Heart right ventricle (tissue), 16 donors: ENCODE results near the gene REPS1. TPM values are rescaled to one million over a fixed set of nuclear protein-coding genes. Genes with fewer than 3 reads are reported as not detected.
A peak's percentile ranks its signal among the peaks of the same experiment; 100 is the strongest.

Source experiments
- ATAC-seq, 8 donors: fragments of 200-7000 bp; cut with Tn5 transposase; one replicate each; pipeline ENCODE4 v1.9.1; 2020; ENCODE audit warnings: mild to moderate bottlenecking in 8 of 8, moderate library complexity in 8 of 8, moderate number of reproducible peaks in 1 of 8
- DNase-seq, 2 donors: peaks; one replicate each; pipeline ENCODE4 v3.0.0-alpha.2; 2020
- H3K27ac ChIP-seq, 10 donors: fragments of 200-600 bp; sonication (generic) in 2 of 10; one replicate each; pipeline versions ENCODE4 v1.5.0 to v1.8.0; 2020 to 2022; ENCODE audit warnings: mild to moderate bottlenecking in 3 of 10
- H3K27me3 ChIP-seq, 7 donors: fragments of 200-600 bp; one replicate each; pipeline ENCODE4 v1.8.0; 2021 to 2022; ENCODE audit warnings: mild to moderate bottlenecking in 2 of 7
- H3K36me3 ChIP-seq, 9 donors: fragments of 200-600 bp; sonication (generic) in 1 of 9; one replicate each; pipeline versions ENCODE4 v1.5.0 to v1.8.0; 2020 to 2022; ENCODE audit warnings: mild to moderate bottlenecking in 2 of 9
- H3K4me1 ChIP-seq, 9 donors: fragments of 200-600 bp; sonication (generic) in 1 of 9; one replicate each; pipeline versions ENCODE4 v1.5.0 to v1.8.0; 2020 to 2022; ENCODE audit warnings: mild to moderate bottlenecking in 4 of 9
- H3K4me3 ChIP-seq, 10 donors: fragments of 200-600 bp; sonication (generic) in 2 of 10; one replicate each; pipeline versions ENCODE4 v1.5.0 to v1.8.0; 2020 to 2022; ENCODE audit warnings: mild to moderate bottlenecking in 7 of 10, moderate library complexity in 2 of 10
- H3K9me3 ChIP-seq, 11 donors: fragments of 200-600 bp in 10 of 11; sonication (generic) in 2 of 11; one replicate each; pipeline versions ENCODE4 v1.5.0 to v1.8.0; 2013 to 2022; ENCODE audit warnings: mild to moderate bottlenecking in 2 of 11, control low read depth in 1 of 11, moderate library complexity in 1 of 11
- CTCF ChIP-seq, 9 donors: fragments of 200-600 bp; sonication (generic) in 2 of 9; IDR thresholded peaks; one replicate each; pipeline versions ENCODE4 v1.5.0 to v1.8.0; 2021 to 2022; ENCODE audit warnings: antibody characterized with exemption in 9 of 9, mild to moderate bottlenecking in 5 of 9, moderate library complexity in 1 of 9
- WGBS, 2 donors: extraction: QIAGEN DNeasy Blood & Tissue Kit; methylation state at CpG; one replicate each; pipeline ENCODE4 v1.1.7; 2013; ENCODE audit warnings: inconsistent platforms in 1 of 2; 5-methylcytosine and 5-hydroxymethylcytosine counted together
- intact Hi-C, 10 donors: fragments of 100-400 bp; cut with DNase I; formaldehyde crosslinking; loops; one replicate each; pipeline versions ENCODE4 v1.11.1 to v1.14.2; 2022
- long read RNA-seq, 3 donors: library from polyadenylated mRNA; unstranded; transcript quantifications; one replicate each; pipeline ENCODE4 v2.0.0, GENCODE V29; 2020 to 2021
- polyA plus RNA-seq, 2 donors: library from polyadenylated mRNA; stranded (reverse); fragments of 200-250 nt; gene quantifications; one replicate each; pipeline ENCODE4 v1.2.3, GENCODE V29; 2013
- total RNA-seq, 10 donors: library from RNA; stranded (reverse); fragmentation: NEBNext Ultra II Directional in 3 of 10; extraction: Animal tissue kit (Norgen Biotek cat#: 25700) in 3 of 10; gene quantifications; one replicate each; pipeline versions ENCODE4 v1.2.1 to v1.2.4, GENCODE V29; 2021 to 2023
- donor health status: Arrhythmogenic right ventricular cardiomyopathy.
- donor health status: ischemic (EF 13 %, LVEDD 7.1; RV severe dilation, severe dysfunction).
- donor health status: healthy with polysubstance abuse.
- donor health status: DM: no; HTN: yes; CAD: no.
- donor health status: DM: no; HTN: no; CAD: no.
- donor health status: ischemic (EF 25% LVEDD 6.9; RV normal size, moderate dysfunction).
- donor health status: ischemic (EF 25% LVEDD 5.7; RV mildly dilated, moderate dysfunction).
- donor health status: healthy.
- donor health status: DM: yes; HTN: yes; CAD: no.
- donor health status: Ischemic cardiomyopathy.
- donor health status: ischemic (EF 35%, LVEDD 5.7; RV mildly dilated, moderate dysfunction).
- donor health status: nonischemic (EF 11% LVEDD 7.7; RV severe dilation, severe dysfunction).
- donor health status: DM: yes; HTN: yes; CAD: no.
- donor health status: PGD.
- donor health status: ischemic (EF 29% LVEDD 5.4; RV normal size, mild dysfunction).
- donor health status: nonischemic (EF 23%, LVEDD 6.1; RV moderate dilation, normal function).

Gene REPS1
- total RNA-seq: 10 to 100 TPM; 30.2 to 43.9 (median 39.4) TPM
- polyA plus RNA-seq: 10 to 100 TPM; 34.0 to 43.2 TPM
- long read RNA-seq, donor 1, full-length matches to known transcripts: 28 of 56 reads
- long read RNA-seq, donor 1, partial matches to known transcripts: 16 of 56 reads
- long read RNA-seq, donor 1, other reads (novel, unspliced or antisense): 12 of 56 reads
- long read RNA-seq, donor 2, full-length matches to known transcripts: 29 of 61 reads
- long read RNA-seq, donor 2, partial matches to known transcripts: 20 of 61 reads
- long read RNA-seq, donor 2, other reads (novel, unspliced or antisense): 12 of 61 reads
- long read RNA-seq, donor 3, full-length matches to known transcripts: 3 of 65 reads
- long read RNA-seq, donor 3, partial matches to known transcripts: 56 of 65 reads
- long read RNA-seq, donor 3, other reads (novel, unspliced or antisense): 6 of 65 reads

- DNase-seq: peak; percentile 92 to 93
- Histone ChIP-seq H3K27ac (peak within 1 kb of the TSS; percentile 79 to 97 (median 94)), H3K4me1 (peaks cover 0 to 49% (median 38%) of the 10 kb centered on the region in 9 donors), H3K9me3 (no peaks in the 10 kb centered on the region), H3K27me3 (no peaks in the 10 kb centered on the region), H3K36me3 (no peaks in the 10 kb centered on the region), H3K4me3 (peak within 1 kb of the TSS; percentile 64 to 97 (median 92))
- WGBS, 2 donors: 0 to 1% methylated on average over 97 to 105 of the region's 105 CpGs
- ATAC-seq: peak; percentile 98
- peak; percentile 97 to 100 (median 99) for TF ChIP-seq CTCF (IDR thresholded peaks at IDR 0.05)
- intact Hi-C loops: loop anchor here in 9 of 10 donors (1.0 to 10.0 kb wide), 8 partner anchors 36 to 173 kb away; partner anchors contain the start of gene ABRACL (in 1 of the 9)
Measured at GRCh38 chr6:138987643-138988468, at the start of gene REPS1. TSS of gene REPS1 (minus strand) at chr6:138988253. CDS start at chr6:138987682, 571 bp downstream.

DNA sequence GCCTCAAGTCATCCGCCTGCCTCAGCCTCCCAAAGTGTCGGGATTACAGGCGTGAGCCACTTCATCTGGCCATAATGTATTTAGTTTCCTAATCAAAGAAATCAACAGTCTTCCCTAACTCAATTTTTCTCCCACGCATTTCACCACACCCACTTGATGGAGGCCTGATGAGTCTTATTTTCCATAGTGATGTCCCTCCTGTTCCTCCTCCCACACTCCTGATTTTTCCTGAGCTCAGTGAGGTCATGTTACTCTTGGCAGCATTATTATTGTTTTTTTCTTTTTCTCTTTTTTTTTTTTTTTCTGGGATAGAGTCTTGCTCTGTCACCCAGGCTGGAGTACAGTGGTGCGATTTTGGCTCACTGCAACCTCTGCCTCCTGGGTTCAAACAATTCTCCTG, 49.4 kb upstream of the REPS1 start:
- DNase-seq (peak in 1 of 2 donors; percentile 10), ATAC-seq (peak in 7 of 8 donors; percentile 38 to 90 (median 74))
- H3K27ac ChIP-seq: peak overlapping the region in 2 of 10 donors; percentile 7 to 41
- peaks cover 0 to 7% (median 0%) of the 10 kb centered on the region in 9 donors for H3K4me1 ChIP-seq
- no peak overlapping the region for H3K4me3 ChIP-seq
- intact Hi-C loops: loop anchor here in 1 of 10 donors (10.0 kb wide), 1 partner anchor 327 kb away; no protein-coding TSS in a partner anchor
- H3K9me3 ChIP-seq: no peaks in the 10 kb centered on the region
- H3K27me3 ChIP-seq: no peaks in the 10 kb centered on the region
- TF ChIP-seq CTCF (IDR thresholded peaks at IDR 0.05): no peak
- H3K36me3 ChIP-seq: peaks cover 0 to 74% (median 0%) of the 10 kb centered on the region in 9 donors
- WGBS, 2 donors: 63 to 73% methylated on average over 5 of the region's 5 CpGs

DNA sequence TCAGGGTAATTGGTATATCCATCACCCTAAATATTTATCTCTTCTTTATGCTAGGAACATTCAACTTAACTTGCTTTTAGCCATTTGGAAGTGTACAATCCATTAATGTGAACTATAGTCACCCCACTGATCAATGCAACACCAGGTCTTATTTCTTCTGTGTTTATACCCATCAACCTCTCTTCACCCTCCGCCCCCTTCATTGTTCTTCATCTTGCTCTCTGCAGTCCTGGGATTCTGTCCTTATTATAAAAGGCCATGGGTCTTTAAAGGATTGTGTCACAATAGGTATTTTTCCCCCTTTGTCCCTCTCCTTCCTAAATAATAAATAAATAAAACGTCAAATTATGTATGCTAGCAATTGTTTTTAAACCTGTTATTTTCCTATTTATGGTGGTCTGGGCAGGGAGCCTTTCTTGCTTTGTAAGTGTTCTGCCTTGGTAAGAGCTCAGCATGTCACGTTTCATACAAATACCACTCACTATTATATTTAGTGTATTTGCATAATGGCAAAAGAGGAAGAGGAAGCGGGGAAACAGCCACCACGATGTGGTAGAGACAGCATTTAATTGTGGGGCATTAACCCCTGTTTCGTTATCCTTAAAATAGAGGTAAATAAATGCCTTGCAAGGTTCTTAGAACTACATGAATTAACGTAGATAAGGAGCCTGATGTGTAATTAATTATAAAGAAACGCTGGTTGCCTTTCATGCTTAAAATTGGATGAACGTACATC, 42.3 kb upstream of the REPS1 start:
- WGBS, 2 donors: 72 to 74% methylated on average over 9 of the region's 9 CpGs
- peak overlapping the region in 8 of 10 donors; percentile 85 to 97 (median 95) for H3K4me3 ChIP-seq
- peaks cover 0 to 16% (median 0%) of the 10 kb centered on the region in 9 donors for H3K36me3 ChIP-seq
- peaks cover 0 to 48% (median 18%) of the 10 kb centered on the region in 9 donors for H3K4me1 ChIP-seq
- H3K27ac ChIP-seq: peak overlapping the region in 6 of 10 donors; percentile 87 to 96 (median 90)
- no peaks in the 10 kb centered on the region for H3K27me3 ChIP-seq
- no peaks in the 10 kb centered on the region for H3K9me3 ChIP-seq
- ATAC-seq (no peak), DNase-seq (no peak)
- intact Hi-C loops: loop anchor here in 1 of 10 donors (10.0 kb wide), 1 partner anchor 334 kb away; no protein-coding TSS in a partner anchor
- TF ChIP-seq CTCF (IDR thresholded peaks at IDR 0.05): no peak
